ENCODE results near the gene ZP1.

The ZP1 gene

GRCh38 chr11:60912851-60913528 is 45.6 kb downstream of the ZP1 start:
- no peak for DNase-seq

- DNase-seq: peak; percentile 89
Observed at GRCh38 chr11:60913793-60914632, 46.7 kb downstream of the ZP1 start, which contains the start of gene TMEM109. Gene TMEM109, plus strand, starts transcription at chr11:60914158. Its CDS starts 5,536 bp downstream, at chr11:60919694.

- DNase-seq: no peak
Observed at GRCh38 chr11:60914633-60915247, 47.4 kb downstream of the ZP1 start.

- no peak for DNase-seq
Observed at GRCh38 chr11:60915248-60915914, 48.0 kb downstream of the ZP1 start.

- DNase-seq: no peak
Observed at GRCh38 chr11:60916669-60917206, 49.4 kb downstream of the ZP1 start.

GRCh38 chr11:60917267-60917666 is 49.9 kb downstream of the ZP1 start:
- DNase-seq: no peak

GRCh38 chr11:60918251-60918938 is 51.1 kb downstream of the ZP1 start:
- DNase-seq: no peak

- DNase-seq: no peak
Observed at GRCh38 chr11:60918939-60919265, 51.6 kb downstream of the ZP1 start.

- DNase-seq: no peak
Observed at GRCh38 chr11:60919320-60919719, 52.0 kb downstream of the ZP1 start.

- no peak for DNase-seq
Observed at GRCh38 chr11:60919956-60920355, 52.6 kb downstream of the ZP1 start.

- DNase-seq: no peak
Observed at GRCh38 chr11:60921259-60921658, 53.9 kb downstream of the ZP1 start.

GRCh38 chr11:60921777-60922335 is 54.5 kb downstream of the ZP1 start:
- no peak for DNase-seq

GRCh38 chr11:60922906-60923305 is 55.6 kb downstream of the ZP1 start:
- DNase-seq: no peak

GRCh38 chr11:60923326-60923725 is 56.0 kb downstream of the ZP1 start:
- no peak for DNase-seq

- DNase-seq: no peak
Observed at GRCh38 chr11:60923800-60924109, 56.4 kb downstream of the ZP1 start.

GRCh38 chr11:60924110-60924905 is 57.0 kb downstream of the ZP1 start, which contains the start of gene TMEM132A:
Gene TMEM132A, plus strand, starts transcription at chr11:60924460. Its CDS starts 174 bp downstream, at chr11:60924634.
- peak; percentile 66 for DNase-seq
